ENCODE measurements around the gene SORT1. TPM values are rescaled to one million over a fixed set of nuclear protein-coding genes. Genes with fewer than 3 reads are reported as not detected.

Gene SORT1
- total RNA-seq, 4 donors from 2014 or later, result 126 to 140 (median 130) TPM

GRCh38 chr1:109281680-109282496 is 115.8 kb downstream of the SORT1 start:
- no peak for TF ChIP-seq CTCF (IDR thresholded peaks at IDR 0.05; ENCODE audit: low read depth)

GRCh38 chr1:109280862-109281261 is 116.9 kb downstream of the SORT1 start:
- no peak for TF ChIP-seq CTCF (IDR thresholded peaks at IDR 0.05; ENCODE audit: low read depth)

DNA sequence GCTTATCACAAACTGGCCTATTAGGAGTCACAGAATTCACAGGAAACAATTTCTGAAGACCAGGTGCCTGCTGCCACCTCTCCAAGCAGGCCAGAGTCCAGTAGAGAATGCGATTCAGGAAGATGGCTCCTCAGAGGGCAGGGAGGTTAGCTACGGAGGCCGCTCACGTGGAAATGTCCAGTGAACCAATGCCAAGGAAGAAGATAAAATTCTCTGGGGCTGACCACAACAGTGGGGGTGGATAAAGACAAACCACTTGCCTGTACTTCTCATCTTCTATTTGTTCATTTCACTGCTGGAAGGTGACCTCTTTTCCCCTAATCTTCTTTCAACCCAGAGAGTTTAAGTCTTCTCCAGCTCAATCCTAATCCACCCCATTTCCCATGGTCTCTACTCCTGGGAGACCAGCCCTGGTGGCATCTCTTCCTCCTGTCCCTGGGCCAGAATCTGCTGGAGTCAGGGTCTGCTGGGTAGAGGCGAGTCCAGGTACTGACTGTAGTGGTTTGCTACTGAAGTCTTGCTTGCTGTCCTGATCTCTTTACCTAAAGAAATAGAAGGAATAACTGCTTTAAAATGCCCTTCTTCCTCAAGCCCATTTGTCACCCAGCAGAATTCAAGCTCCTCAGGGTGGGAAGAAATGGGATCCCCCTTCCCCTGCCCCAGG is 118.0 kb downstream of the SORT1 start:
- TF ChIP-seq CTCF (IDR thresholded peaks at IDR 0.05; ENCODE audit: low read depth), result no peak

DNA sequence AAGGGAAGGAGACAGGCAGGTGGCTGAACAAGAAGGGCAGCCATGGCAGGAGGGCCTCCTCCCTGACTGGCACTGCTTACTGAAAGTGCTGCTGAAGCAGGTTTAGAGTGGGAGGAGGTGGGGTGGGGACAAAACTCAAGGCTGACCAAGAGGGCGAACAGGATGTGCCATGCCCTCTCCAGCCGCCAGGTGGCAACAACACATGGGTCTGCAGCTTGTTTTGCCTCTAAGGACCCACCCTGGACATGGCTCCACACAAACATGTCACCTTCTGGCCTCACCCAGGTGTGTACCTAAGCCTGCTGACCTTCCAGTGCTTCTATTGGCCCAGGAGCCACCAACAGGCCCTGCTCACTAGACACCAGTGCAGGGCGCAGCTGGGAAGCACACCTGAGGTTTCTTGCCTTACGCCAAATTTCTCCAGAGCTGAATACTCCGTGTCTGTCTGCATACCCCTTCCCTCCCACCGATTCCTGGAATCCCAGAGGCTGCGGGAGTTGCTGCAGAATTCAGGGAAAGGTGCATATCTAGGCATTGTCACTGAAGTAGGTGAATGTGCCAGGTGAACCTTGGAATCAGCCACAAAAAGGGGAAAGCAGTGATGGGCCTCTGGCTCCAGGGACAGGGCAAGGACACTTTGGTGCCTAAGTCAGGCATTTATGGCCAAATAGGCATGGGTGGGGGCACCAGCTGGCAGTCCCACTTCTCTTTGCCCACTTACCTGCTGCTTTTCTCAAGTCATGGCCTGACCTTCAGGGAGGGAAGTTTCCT is 120.1 kb downstream of the SORT1 start:
- no peak for TF ChIP-seq CTCF (IDR thresholded peaks at IDR 0.05; ENCODE audit: low read depth)

DNA sequence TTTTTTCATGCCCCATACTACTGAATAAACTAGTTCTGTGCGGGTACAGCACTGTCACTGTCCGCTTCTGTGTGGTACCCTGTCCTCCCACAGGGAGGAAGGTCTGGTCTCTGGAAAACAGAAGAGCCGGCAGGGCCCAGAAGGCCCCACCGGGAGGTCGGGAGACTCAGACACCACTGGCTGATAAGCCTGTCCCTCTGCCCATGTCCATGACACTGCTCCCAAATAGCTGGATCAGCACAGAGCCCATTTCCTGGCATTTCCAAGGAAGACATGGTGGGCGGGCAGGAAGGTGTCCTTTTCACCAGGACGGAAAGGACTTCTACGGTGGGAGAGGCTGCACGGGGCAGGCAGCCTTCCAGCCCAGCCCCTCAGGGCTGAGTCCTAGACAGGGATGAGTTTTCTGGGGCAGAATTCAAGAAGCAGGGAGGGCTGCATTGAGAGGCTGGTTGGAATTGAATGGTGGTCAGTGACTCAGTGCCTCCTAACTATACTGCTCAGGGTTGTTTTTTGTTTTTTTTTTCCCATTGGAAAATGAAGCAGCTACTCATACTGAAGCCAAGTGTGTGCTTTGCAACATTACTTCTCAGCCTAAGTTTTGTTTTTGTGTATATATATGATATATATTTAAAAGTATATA is 121.9 kb downstream of the SORT1 start:
- TF ChIP-seq CTCF (IDR thresholded peaks at IDR 0.05; ENCODE audit: low read depth), result no peak

DNA sequence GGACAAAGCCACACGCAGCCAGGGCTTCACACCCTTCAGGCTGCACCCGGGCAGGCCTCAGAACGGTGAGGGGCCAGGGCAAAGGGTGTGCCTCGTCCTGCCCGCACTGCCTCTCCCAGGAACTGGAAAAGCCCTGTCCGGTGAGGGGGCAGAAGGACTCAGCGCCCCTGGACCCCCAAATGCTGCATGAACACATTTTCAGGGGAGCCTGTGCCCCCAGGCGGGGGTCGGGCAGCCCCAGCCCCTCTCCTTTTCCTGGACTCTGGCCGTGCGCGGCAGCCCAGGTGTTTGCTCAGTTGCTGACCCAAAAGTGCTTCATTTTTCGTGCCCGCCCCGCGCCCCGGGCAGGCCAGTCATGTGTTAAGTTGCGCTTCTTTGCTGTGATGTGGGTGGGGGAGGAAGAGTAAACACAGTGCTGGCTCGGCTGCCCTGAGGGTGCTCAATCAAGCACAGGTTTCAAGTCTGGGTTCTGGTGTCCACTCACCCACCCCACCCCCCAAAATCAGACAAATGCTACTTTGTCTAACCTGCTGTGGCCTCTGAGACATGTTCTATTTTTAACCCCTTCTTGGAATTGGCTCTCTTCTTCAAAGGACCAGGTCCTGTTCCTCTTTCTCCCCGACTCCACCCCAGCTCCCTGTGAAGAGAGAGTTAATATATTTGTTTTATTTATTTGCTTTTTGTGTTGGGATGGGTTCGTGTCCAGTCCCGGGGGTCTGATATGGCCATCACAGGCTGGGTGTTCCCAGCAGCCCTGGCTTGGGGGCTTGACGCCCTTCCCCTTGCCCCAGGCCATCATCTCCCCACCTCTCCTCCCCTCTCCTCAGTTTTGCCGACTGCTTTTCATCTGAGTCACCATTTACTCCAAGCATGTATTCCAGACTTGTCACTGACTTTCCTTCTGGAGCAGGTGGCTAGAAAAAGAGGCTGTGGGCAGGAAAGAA is 122.9 kb downstream of the SORT1 start:
- TF ChIP-seq CTCF (IDR thresholded peaks at IDR 0.05; ENCODE audit: low read depth), result no peak

Data from subcutaneous adipose tissue (tissue), 4 donors.